ENCODE results near the gene KNOP1.
"Not testable (repeated sequence)": the region's sequence is repeated elsewhere in the genome, so short reads cannot be mapped to it uniquely, and the experiment has no call there.

Gene KNOP1

DNA sequence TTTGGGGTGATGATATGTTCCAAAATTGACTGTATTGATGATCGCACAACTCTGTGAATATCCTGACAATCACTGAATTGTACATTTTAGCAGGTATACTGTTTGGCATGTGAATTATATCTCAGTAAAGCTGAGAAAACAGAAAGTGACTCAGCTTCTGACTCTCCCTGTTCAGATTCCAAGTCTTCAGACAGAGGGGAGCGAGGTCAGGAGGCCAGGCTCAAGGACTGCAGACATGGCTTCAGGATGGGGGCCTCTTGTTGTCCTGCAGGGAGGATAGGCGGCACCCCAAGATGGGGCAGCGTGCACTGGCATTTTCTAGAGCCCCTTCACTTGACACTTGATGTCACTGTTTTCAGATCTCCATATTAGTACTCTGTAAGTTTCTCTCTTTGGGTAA, 45.6 kb downstream of the KNOP1 start:
- CTCF ChIA-PET: interaction anchor here (0.5 to 0.6 kb wide), 2 partner anchors 49 to 152 kb away, joined by 3 to 5 read pairs; no protein-coding TSS in a partner anchor
- TF ChIP-seq, protein P1, sequence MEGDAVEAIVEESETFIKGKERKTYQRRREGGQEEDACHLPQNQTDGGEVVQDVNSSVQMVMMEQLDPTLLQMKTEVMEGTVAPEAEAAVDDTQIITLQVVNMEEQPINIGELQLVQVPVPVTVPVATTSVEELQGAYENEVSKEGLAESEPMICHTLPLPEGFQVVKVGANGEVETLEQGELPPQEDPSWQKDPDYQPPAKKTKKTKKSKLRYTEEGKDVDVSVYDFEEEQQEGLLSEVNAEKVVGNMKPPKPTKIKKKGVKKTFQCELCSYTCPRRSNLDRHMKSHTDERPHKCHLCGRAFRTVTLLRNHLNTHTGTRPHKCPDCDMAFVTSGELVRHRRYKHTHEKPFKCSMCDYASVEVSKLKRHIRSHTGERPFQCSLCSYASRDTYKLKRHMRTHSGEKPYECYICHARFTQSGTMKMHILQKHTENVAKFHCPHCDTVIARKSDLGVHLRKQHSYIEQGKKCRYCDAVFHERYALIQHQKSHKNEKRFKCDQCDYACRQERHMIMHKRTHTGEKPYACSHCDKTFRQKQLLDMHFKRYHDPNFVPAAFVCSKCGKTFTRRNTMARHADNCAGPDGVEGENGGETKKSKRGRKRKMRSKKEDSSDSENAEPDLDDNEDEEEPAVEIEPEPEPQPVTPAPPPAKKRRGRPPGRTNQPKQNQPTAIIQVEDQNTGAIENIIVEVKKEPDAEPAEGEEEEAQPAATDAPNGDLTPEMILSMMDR (conservative IDR thresholded peaks at IDR 0.05; ENCODE audit: low read depth): no peak
- POLR2A ChIA-PET (ENCODE audit: low non-redundant PET): no interaction called here

DNA sequence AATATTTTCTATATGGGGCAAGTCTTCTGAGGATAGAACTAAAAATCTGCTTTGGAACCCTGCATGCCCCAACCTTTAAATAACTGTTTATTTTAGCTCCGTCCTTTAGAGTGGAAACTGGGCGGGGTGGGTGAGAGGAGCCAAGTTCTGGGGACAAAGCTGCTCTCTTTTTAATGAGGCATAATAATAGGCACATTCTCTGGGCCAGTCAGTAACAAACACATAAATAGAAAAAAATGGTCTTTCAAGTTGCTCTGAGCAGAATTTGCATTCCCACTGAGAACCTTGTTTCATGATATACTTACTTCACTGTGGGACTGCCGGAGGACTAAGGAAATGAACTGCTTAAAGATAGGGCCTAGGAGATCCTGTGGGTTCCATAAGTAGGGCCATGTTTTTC, 51.5 kb downstream of the KNOP1 start:
- H3K27ac ChIP-seq: no peak overlapping the region
- ChIA-PET POLR2A (ENCODE audit: low non-redundant PET) (no interaction called here), CTCF (interaction anchor here (0.7 to 1.3 kb wide), 2 partner anchors 9 to 15 kb away, joined by 4 read pairs; no protein-coding TSS in a partner anchor)
- no peak for DNase-seq (ENCODE audit: low spot score)
- TF ChIP-seq, protein P1 (conservative IDR thresholded peaks at IDR 0.05; ENCODE audit: low read depth): no peak

More for the DNA sequence above, 45.6 kb downstream of the KNOP1 start:
- no peak for DNase-seq (ENCODE audit: low spot score)
- no peak overlapping the region for H3K27ac ChIP-seq

DNA sequence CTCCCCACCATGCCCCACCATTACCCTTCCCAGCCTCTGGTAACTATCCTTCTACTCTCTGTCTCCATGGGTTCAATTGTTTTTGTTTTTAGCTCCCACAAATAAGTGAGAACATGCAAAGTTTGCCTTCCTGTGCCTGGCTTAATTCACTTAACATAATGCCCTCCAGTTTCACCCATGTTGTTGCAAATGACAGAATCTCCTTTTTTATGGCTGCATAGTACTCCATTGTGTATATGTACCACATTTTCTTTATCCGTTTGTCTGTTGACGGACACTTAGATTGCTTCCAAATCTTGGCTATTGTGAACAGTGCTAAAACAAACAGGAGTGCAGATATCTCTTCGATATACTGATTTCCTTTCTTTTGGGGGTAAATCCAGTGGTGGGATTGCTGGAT, 52.7 kb downstream of the KNOP1 start:
- POLR2A ChIA-PET (ENCODE audit: low non-redundant PET); H3K27ac ChIP-seq; DNase-seq (ENCODE audit: low spot score): not testable (repeated sequence)
- CTCF ChIA-PET: interaction anchor here (0.6 to 1.3 kb wide), 2 partner anchors 11 to 14 kb away, joined by 3 to 4 read pairs; no protein-coding TSS in a partner anchor

DNA sequence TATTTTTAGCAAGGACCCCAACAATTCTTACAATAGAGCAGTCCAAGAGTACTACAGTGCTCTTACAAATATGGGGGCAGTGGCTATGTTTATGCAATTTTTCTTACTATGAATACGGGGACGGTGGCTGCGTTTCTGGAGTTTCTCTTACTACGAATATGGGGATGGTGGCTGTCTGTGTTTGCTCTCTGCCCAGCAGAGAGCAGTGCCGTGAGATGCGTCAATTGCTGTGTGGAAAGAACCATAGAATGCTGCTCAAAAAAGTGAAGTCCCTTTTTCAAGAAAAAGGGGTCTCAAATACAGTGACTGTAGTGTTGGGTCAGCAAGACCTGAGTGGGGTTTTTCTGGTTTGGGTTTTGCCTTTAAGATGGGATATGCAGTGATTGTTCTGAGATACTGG, 53.9 kb downstream of the KNOP1 start:
- ChIA-PET CTCF (interaction anchor here (0.7 kb wide), 1 partner anchor 39 kb away, joined by 8 read pairs; no protein-coding TSS in a partner anchor), POLR2A (ENCODE audit: low non-redundant PET) (no interaction called here)

DNA sequence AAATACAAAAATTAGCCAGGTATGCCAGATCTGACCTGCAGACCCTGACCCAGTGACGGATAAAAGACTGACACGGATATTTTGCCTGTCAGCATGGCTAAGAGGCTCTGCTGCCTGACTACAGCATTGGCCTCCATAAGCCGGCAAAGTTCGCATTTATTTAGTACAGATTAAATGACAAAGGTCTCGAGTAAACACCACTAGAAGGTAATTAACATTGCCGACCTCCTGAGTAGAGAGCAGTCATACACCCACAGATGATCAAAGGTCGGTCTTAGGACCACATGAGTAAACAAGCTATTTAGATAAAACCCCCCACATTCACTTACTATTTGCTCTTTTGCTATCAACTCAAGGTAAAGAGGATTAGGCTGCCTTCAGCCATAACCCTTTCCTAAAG, 55.7 kb downstream of the KNOP1 start:
- POLR2A ChIA-PET (ENCODE audit: low non-redundant PET): no interaction called here
- TF ChIP-seq, protein P1 (conservative IDR thresholded peaks at IDR 0.05; ENCODE audit: low read depth): no peak
- no peak for DNase-seq (ENCODE audit: low spot score)
- H3K27ac ChIP-seq: no peak overlapping the region
- CTCF ChIA-PET: no interaction called here

More for the DNA sequence above, 53.9 kb downstream of the KNOP1 start:
- TF ChIP-seq, protein P1 (conservative IDR thresholded peaks at IDR 0.05; ENCODE audit: low read depth): no peak
- no peak for DNase-seq (ENCODE audit: low spot score)
- no peak overlapping the region for H3K27ac ChIP-seq

DNA sequence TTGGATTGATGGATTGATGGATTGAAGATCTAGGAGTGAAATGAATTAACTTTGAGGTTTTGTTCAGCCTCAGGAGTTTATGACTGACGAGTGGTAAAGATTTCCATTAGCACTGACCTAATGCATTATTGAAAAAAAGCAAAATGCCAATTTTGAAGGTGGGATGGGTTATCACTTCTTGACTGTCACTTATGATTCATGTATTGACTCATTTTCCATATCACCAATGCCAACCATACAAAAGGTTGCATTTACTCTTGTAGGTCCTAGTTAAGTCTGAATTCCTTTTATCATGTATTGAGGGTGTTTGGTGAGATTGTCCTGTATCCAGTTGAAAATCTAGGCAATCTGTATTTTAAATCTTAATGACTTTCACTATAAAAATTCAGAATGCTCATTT, 57.6 kb downstream of the KNOP1 start:
- DNase-seq (ENCODE audit: low spot score): no peak
- ChIA-PET POLR2A (ENCODE audit: low non-redundant PET) (no interaction called here), CTCF (no interaction called here)
- H3K27ac ChIP-seq: no peak overlapping the region
- TF ChIP-seq, protein P1 (conservative IDR thresholded peaks at IDR 0.05; ENCODE audit: low read depth): no peak

DNA sequence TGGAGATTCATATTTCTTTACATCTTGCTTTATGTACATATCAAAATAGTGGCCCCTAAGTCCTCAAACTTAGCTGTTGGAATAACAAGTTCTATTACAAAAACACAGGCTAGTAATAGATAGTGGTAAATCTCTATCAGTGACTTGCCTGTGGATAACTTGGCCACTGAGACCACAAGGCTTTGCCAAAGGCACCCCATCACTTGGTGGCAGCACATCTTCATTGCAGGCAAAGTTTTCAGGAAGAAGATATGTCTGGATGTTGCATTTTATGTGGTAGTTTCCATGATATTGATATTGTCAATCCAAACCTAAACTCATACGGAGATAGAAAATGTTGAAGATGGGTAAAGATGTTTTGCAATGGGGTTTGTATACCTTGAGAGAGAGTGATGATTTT, 58.5 kb downstream of the KNOP1 start:
- ChIA-PET POLR2A (ENCODE audit: low non-redundant PET) (no interaction called here), CTCF (interaction anchor here (0.6 kb wide), 1 partner anchor 202 kb away, joined by 5 read pairs; no protein-coding TSS in a partner anchor)
- H3K27ac ChIP-seq: no peak overlapping the region
- no peak for DNase-seq (ENCODE audit: low spot score)
- TF ChIP-seq, protein P1 (conservative IDR thresholded peaks at IDR 0.05; ENCODE audit: low read depth): no peak
